Astrocyte (in vitro differentiated cells and primary cell): ENCODE data around the gene GPR6. TPM values are rescaled to one million over a fixed set of nuclear protein-coding genes. Genes with fewer than 3 reads are reported as not detected.

Source experiments
- DNase-seq: peaks from one replicate; pipeline ENCODE4 v3.0.0-alpha.2; 2010; ENCODE audit warnings: low read depth
- FAIRE-seq: peaks from 2 replicates; lab custom pipeline; 2011; peaks lifted over from hg19 to GRCh38; lab: Jason Lieb, UNC
- H2AFZ ChIP-seq: 2 replicates; pipeline ENCODE4 v1.6.0; 2012; ENCODE audit warnings: low read depth, low read length, inconsistent platforms
- H3K27ac ChIP-seq: 2 replicates; pipeline ENCODE4 v1.5.1; 2011; ENCODE audit warnings: low read depth, low read length, inconsistent platforms
- H3K27me3 ChIP-seq: 2 replicates; pipeline ENCODE4 v1.6.0; 2011; ENCODE audit warnings: low read length, inconsistent platforms; ENCODE audit not compliant: insufficient read depth
- H3K36me3 ChIP-seq: 2 replicates; pipeline ENCODE4 v1.5.1; 2011; ENCODE audit warnings: low read length, inconsistent platforms; ENCODE audit not compliant: insufficient read depth
- H3K4me1 ChIP-seq: 2 replicates; pipeline ENCODE4 v1.5.1; 2011; ENCODE audit warnings: low read length, inconsistent platforms; ENCODE audit not compliant: insufficient read depth
- H3K4me2 ChIP-seq: 2 replicates; pipeline ENCODE4 v1.6.0; 2012; ENCODE audit warnings: low read length, inconsistent platforms
- H3K4me3 ChIP-seq: 2 replicates; pipeline ENCODE4 v1.5.1; 2011; ENCODE audit warnings: low read depth, mild to moderate bottlenecking, low read length, inconsistent platforms; ENCODE audit not compliant: insufficient read depth
- H3K79me2 ChIP-seq: 2 replicates; pipeline ENCODE4 v1.6.0; 2012; ENCODE audit warnings: mild to moderate bottlenecking, low read length, inconsistent platforms; ENCODE audit not compliant: insufficient read depth
- H3K9ac ChIP-seq: 2 replicates; pipeline ENCODE4 v1.6.0; 2012; ENCODE audit warnings: mild to moderate bottlenecking, low read length, inconsistent platforms
- H3K9me3 ChIP-seq: 2 replicates; pipeline ENCODE4 v1.5.1; 2012; ENCODE audit warnings: low read depth, mild to moderate bottlenecking, low read length, inconsistent platforms; ENCODE audit not compliant: insufficient read depth
- H4K20me1 ChIP-seq: 2 replicates; pipeline ENCODE4 v1.6.0; 2012; ENCODE audit warnings: low read length, inconsistent platforms; ENCODE audit not compliant: insufficient read depth
- H3K27ac Mint-ChIP-seq: one replicate; pipeline ENCODE4 v1.8.0; 2021; ENCODE audit warnings: mild to moderate bottlenecking, mixed read lengths; ENCODE audit not compliant: unreplicated experiment
- H3K27me3 Mint-ChIP-seq: one replicate; pipeline ENCODE4 v1.8.0; 2021; ENCODE audit warnings: low read depth, mixed read lengths; ENCODE audit not compliant: unreplicated experiment
- H3K36me3 Mint-ChIP-seq: one replicate; pipeline ENCODE4 v1.8.0; 2021; ENCODE audit warnings: low read depth, mixed read lengths; ENCODE audit not compliant: unreplicated experiment
- H3K4me1 Mint-ChIP-seq: one replicate; pipeline ENCODE4 v1.8.0; 2021; ENCODE audit warnings: low read depth, mixed read lengths; ENCODE audit not compliant: unreplicated experiment
- H3K4me3 Mint-ChIP-seq: one replicate; pipeline ENCODE4 v1.8.0; 2021; ENCODE audit warnings: mild to moderate bottlenecking, moderate library complexity, mixed read lengths; ENCODE audit not compliant: unreplicated experiment
- H3K9me3 Mint-ChIP-seq: one replicate; pipeline ENCODE4 v1.8.0; 2021; ENCODE audit warnings: mild to moderate bottlenecking, mixed read lengths; ENCODE audit not compliant: unreplicated experiment
- EZH2 ChIP-seq: IDR thresholded peaks from 2 replicates; pipeline ENCODE4 v1.6.1; 2012; ENCODE audit warnings: mild to moderate bottlenecking, low read length, inconsistent platforms; ENCODE audit not compliant: insufficient read depth
- total RNA-seq: library from RNA; stranded (reverse); gene quantifications from 2 replicates; pipeline ENCODE4 v1.2.1, GENCODE V29; 2021
- TF ChIP-seq, protein P1 (sequence below): IDR thresholded peaks from 2 replicates; pipeline ENCODE4 v1.5.1; 2011; ENCODE audit warnings: low read depth, mild to moderate bottlenecking, inconsistent platforms, low read length, moderate library complexity; ENCODE audit not compliant: insufficient read depth

GPR6 gene
- total RNA-seq, 1 donor from 2014 or later: not detected

DNA sequence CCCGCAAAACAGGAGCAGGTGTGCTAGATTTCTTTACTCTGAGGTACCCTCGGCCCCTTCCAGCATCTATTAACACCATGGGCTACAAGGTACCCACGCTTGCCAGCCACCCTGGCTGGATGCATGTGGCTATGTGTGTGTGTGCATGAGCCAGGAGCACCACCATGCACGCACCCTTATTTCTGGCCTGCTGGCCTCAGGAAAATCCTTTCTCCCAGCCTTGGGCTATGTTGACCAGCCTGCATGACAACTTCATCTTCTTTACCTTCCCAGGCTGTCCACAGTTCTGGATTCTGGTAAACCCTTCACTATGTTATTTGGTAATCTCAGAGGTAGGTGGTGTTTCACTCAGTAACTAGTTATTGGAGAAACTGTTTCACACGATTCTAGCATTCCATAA is 40.4 kb downstream of the GPR6 start:
- no peak overlapping the region for H2AFZ ChIP-seq
- H3K4me3 ChIP-seq: no peak overlapping the region
- FAIRE-seq (no peak), DNase-seq (no peak)
- H3K36me3 ChIP-seq: no peaks in the 10 kb centered on the region
- H4K20me1 ChIP-seq: no peaks in the 10 kb centered on the region
- H3K4me1 Mint-ChIP-seq: no peaks in the 10 kb centered on the region
- peaks cover 2% of the 10 kb centered on the region for H3K27me3 ChIP-seq
- no peak for TF ChIP-seq EZH2
- TF ChIP-seq, protein P1, sequence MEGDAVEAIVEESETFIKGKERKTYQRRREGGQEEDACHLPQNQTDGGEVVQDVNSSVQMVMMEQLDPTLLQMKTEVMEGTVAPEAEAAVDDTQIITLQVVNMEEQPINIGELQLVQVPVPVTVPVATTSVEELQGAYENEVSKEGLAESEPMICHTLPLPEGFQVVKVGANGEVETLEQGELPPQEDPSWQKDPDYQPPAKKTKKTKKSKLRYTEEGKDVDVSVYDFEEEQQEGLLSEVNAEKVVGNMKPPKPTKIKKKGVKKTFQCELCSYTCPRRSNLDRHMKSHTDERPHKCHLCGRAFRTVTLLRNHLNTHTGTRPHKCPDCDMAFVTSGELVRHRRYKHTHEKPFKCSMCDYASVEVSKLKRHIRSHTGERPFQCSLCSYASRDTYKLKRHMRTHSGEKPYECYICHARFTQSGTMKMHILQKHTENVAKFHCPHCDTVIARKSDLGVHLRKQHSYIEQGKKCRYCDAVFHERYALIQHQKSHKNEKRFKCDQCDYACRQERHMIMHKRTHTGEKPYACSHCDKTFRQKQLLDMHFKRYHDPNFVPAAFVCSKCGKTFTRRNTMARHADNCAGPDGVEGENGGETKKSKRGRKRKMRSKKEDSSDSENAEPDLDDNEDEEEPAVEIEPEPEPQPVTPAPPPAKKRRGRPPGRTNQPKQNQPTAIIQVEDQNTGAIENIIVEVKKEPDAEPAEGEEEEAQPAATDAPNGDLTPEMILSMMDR: no peak
- no peak overlapping the region for H3K4me2 ChIP-seq
- no peaks in the 10 kb centered on the region for H3K36me3 Mint-ChIP-seq
- no peak overlapping the region for H3K27ac ChIP-seq
- H3K9me3 Mint-ChIP-seq: no peaks in the 10 kb centered on the region
- no peak overlapping the region for H3K27ac Mint-ChIP-seq
- H3K4me3 Mint-ChIP-seq: no peak overlapping the region
- H3K27me3 Mint-ChIP-seq: peaks cover 15% of the 10 kb centered on the region
- no peaks in the 10 kb centered on the region for H3K4me1 ChIP-seq
- H3K9ac ChIP-seq: no peak overlapping the region
- H3K79me2 ChIP-seq: no peaks in the 10 kb centered on the region
- no peaks in the 10 kb centered on the region for H3K9me3 ChIP-seq

GRCh38 chr6:110020888-110021287 is 42.8 kb downstream of the GPR6 start:
- Mint-ChIP-seq H3K27me3 (peaks cover 15% of the 10 kb centered on the region), H3K4me3 (no peak overlapping the region), H3K27ac (no peak overlapping the region), H3K36me3 (no peaks in the 10 kb centered on the region), H3K9me3 (peaks cover 1% of the 10 kb centered on the region), H3K4me1 (no peaks in the 10 kb centered on the region)
- Histone ChIP-seq H3K9ac (no peak overlapping the region), H3K4me1 (no peaks in the 10 kb centered on the region), H2AFZ (no peak overlapping the region), H3K27ac (no peak overlapping the region), H3K9me3 (no peaks in the 10 kb centered on the region), H3K4me3 (no peak overlapping the region), H3K36me3 (no peaks in the 10 kb centered on the region), H3K4me2 (no peak overlapping the region), H3K27me3 (no peaks in the 10 kb centered on the region), H4K20me1 (no peaks in the 10 kb centered on the region), H3K79me2 (no peaks in the 10 kb centered on the region)
- no peak for FAIRE-seq
- TF ChIP-seq, protein P1: no peak
- no peak for TF ChIP-seq EZH2
- no peak for DNase-seq

GRCh38 chr6:110029144-110029543 is 51.0 kb downstream of the GPR6 start:
- H3K79me2 ChIP-seq: no peaks in the 10 kb centered on the region
- no peaks in the 10 kb centered on the region for H3K36me3 ChIP-seq
- no peak for DNase-seq
- H3K4me2 ChIP-seq: no peak overlapping the region
- Mint-ChIP-seq H3K4me1 (no peaks in the 10 kb centered on the region), H3K27me3 (peaks cover 5% of the 10 kb centered on the region), H3K9me3 (peaks cover 1% of the 10 kb centered on the region), H3K27ac (no peak overlapping the region), H3K36me3 (no peaks in the 10 kb centered on the region), H3K4me3 (no peak overlapping the region)
- no peak overlapping the region for H3K4me3 ChIP-seq
- no peaks in the 10 kb centered on the region for H3K27me3 ChIP-seq
- H3K9me3 ChIP-seq: no peaks in the 10 kb centered on the region
- no peak overlapping the region for H3K9ac ChIP-seq
- H3K27ac ChIP-seq: no peak overlapping the region
- no peak for FAIRE-seq
- TF ChIP-seq EZH2: no peak
- TF ChIP-seq, protein P1: no peak
- H4K20me1 ChIP-seq: no peaks in the 10 kb centered on the region
- no peak overlapping the region for H2AFZ ChIP-seq
- H3K4me1 ChIP-seq: no peaks in the 10 kb centered on the region

Other genes with a start within 250 kb of the GPR6 start
- gene WASF1, start 201.4 kb downstream of the GPR6 start, total RNA-seq: 26.3 and 29.3 TPM in 2 replicates
- 15.7 and 18.7 TPM in 2 replicates for gene CDC40, start 202.1 kb downstream of the GPR6 start, total RNA-seq